ENCODE measurements around the gene NRROS. TPM values are rescaled to one million over a fixed set of nuclear protein-coding genes. Genes with fewer than 3 reads are reported as not detected.

The NRROS gene
- total RNA-seq, 1 donor from 2014 or later = 0.82 TPM

GRCh38 chr3:196673632-196674031 is 34.1 kb downstream of the NRROS start:
- no peak for FAIRE-seq

GRCh38 chr3:196677353-196677752 is 37.9 kb downstream of the NRROS start:
- FAIRE-seq (no peak), DNase-seq (ENCODE audit: low spot score in 2 of 2) (no peak)

More at GRCh38 chr3:196673632-196674031, 34.1 kb downstream of the NRROS start:
- DNase-seq (ENCODE audit: low spot score in 2 of 2) = no peak

GRCh38 chr3:196677931-196678330 is 38.4 kb downstream of the NRROS start:
- no peak for FAIRE-seq
- DNase-seq (ENCODE audit: low spot score in 2 of 2) = no peak

- DNase-seq (ENCODE audit: low spot score in 2 of 2) (peak; percentile 51 to 67), FAIRE-seq (no peak)
These were observed 45.3 kb downstream of the NRROS start for GRCh38 chr3:196684548-196685407.

- DNase-seq (ENCODE audit: low spot score in 2 of 2) = no peak
- no peak for FAIRE-seq
These were observed 46.9 kb downstream of the NRROS start for GRCh38 chr3:196686436-196686835.

- DNase-seq (ENCODE audit: low spot score in 2 of 2) (peak in 1 of 2 donors; percentile 45), FAIRE-seq (no peak)
These were observed 48.9 kb downstream of the NRROS start for GRCh38 chr3:196688349-196688748.

- no peak for FAIRE-seq
- no peak for DNase-seq (ENCODE audit: low spot score in 2 of 2)
These were observed 50.6 kb downstream of the NRROS start for GRCh38 chr3:196689941-196690660.

- no peak for FAIRE-seq
- DNase-seq (ENCODE audit: low spot score in 2 of 2) = no peak
These were observed 51.9 kb downstream of the NRROS start for GRCh38 chr3:196691386-196691785.

GRCh38 chr3:196694202-196694638 is 54.7 kb downstream of the NRROS start:
- FAIRE-seq (no peak), DNase-seq (ENCODE audit: low spot score in 2 of 2) (peak in 1 of 2 donors; percentile 42)

GRCh38 chr3:196694941-196695848 is 55.7 kb downstream of the NRROS start:
- FAIRE-seq (no peak), DNase-seq (ENCODE audit: low spot score in 2 of 2) (no peak)

GRCh38 chr3:196695849-196696226 is 56.3 kb downstream of the NRROS start:
- DNase-seq (ENCODE audit: low spot score in 2 of 2) (no peak), FAIRE-seq (no peak)

GRCh38 chr3:196697270-196697669 is 57.8 kb downstream of the NRROS start:
- FAIRE-seq = no peak

GRCh38 chr3:196699749-196700148 is 60.3 kb downstream of the NRROS start:
- DNase-seq (ENCODE audit: low spot score in 2 of 2) (no peak), FAIRE-seq (no peak)

More at GRCh38 chr3:196697270-196697669, 57.8 kb downstream of the NRROS start:
- no peak for DNase-seq (ENCODE audit: low spot score in 2 of 2)

GRCh38 chr3:196700801-196701200 is 61.3 kb downstream of the NRROS start:
- FAIRE-seq (no peak), DNase-seq (ENCODE audit: low spot score in 2 of 2) (no peak)

GRCh38 chr3:196706327-196706726 is 66.8 kb downstream of the NRROS start:
- no peak for FAIRE-seq
- DNase-seq (ENCODE audit: low spot score in 2 of 2) = no peak

GRCh38 chr3:196706731-196707130 is 67.2 kb downstream of the NRROS start:
- FAIRE-seq = no peak
- DNase-seq (ENCODE audit: low spot score in 2 of 2) = no peak

- DNase-seq (ENCODE audit: low spot score in 2 of 2) = no peak
These were observed 68.1 kb downstream of the NRROS start for GRCh38 chr3:196707566-196707965.

GRCh38 chr3:196708467-196708866 is 69.0 kb downstream of the NRROS start:
- no peak for FAIRE-seq

More at GRCh38 chr3:196707566-196707965, 68.1 kb downstream of the NRROS start:
- FAIRE-seq = no peak

More at GRCh38 chr3:196708467-196708866, 69.0 kb downstream of the NRROS start:
- no peak for DNase-seq (ENCODE audit: low spot score in 2 of 2)
